ENCODE results near the gene OR2T35.

The OR2T35 gene

GRCh38 chr1:248597589-248597988, 47.5 kb downstream of the OR2T35 start, which contains the start of gene OR2T10:
Gene OR2T10, minus strand, starts transcription at chr1:248597700. Its CDS starts 3,932 bp downstream, at chr1:248593768.
- Mint-ChIP-seq H3K36me3 (ENCODE audit: low read depth) (no peaks in the 10 kb centered on the region), H3K4me1 (no peaks in the 10 kb centered on the region), H3K9me3 (peaks cover 42% of the 10 kb centered on the region), H3K4me3 (no peak within 1 kb of the TSS), H3K27ac (no peak within 1 kb of the TSS), H3K27me3 (ENCODE audit: low read depth) (no peaks in the 10 kb centered on the region)
- TF ChIP-seq, protein P1, sequence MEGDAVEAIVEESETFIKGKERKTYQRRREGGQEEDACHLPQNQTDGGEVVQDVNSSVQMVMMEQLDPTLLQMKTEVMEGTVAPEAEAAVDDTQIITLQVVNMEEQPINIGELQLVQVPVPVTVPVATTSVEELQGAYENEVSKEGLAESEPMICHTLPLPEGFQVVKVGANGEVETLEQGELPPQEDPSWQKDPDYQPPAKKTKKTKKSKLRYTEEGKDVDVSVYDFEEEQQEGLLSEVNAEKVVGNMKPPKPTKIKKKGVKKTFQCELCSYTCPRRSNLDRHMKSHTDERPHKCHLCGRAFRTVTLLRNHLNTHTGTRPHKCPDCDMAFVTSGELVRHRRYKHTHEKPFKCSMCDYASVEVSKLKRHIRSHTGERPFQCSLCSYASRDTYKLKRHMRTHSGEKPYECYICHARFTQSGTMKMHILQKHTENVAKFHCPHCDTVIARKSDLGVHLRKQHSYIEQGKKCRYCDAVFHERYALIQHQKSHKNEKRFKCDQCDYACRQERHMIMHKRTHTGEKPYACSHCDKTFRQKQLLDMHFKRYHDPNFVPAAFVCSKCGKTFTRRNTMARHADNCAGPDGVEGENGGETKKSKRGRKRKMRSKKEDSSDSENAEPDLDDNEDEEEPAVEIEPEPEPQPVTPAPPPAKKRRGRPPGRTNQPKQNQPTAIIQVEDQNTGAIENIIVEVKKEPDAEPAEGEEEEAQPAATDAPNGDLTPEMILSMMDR (IDR thresholded peaks at IDR 0.05; ENCODE audit: unreplicated experiment in 3 of 3): no peak

GRCh38 chr1:248596615-248597014, 48.5 kb downstream of the OR2T35 start:
- Mint-ChIP-seq H3K27ac (no peak overlapping the region), H3K27me3 (ENCODE audit: low read depth) (no peaks in the 10 kb centered on the region), H3K9me3 (peaks cover 38% of the 10 kb centered on the region), H3K36me3 (ENCODE audit: low read depth) (no peaks in the 10 kb centered on the region), H3K4me1 (no peaks in the 10 kb centered on the region), H3K4me3 (no peak overlapping the region)
- TF ChIP-seq, protein P1 (IDR thresholded peaks at IDR 0.05; ENCODE audit: unreplicated experiment in 3 of 3): no peak

GRCh38 chr1:248593226-248593625, 51.9 kb downstream of the OR2T35 start:
- Mint-ChIP-seq H3K9me3 (peaks cover 41% of the 10 kb centered on the region), H3K27me3 (ENCODE audit: low read depth) (no peaks in the 10 kb centered on the region), H3K27ac (no peak overlapping the region), H3K36me3 (ENCODE audit: low read depth) (no peaks in the 10 kb centered on the region), H3K4me1 (no peaks in the 10 kb centered on the region), H3K4me3 (no peak overlapping the region)
- TF ChIP-seq, protein P1 (IDR thresholded peaks at IDR 0.05; ENCODE audit: unreplicated experiment in 3 of 3): no peak

DNA sequence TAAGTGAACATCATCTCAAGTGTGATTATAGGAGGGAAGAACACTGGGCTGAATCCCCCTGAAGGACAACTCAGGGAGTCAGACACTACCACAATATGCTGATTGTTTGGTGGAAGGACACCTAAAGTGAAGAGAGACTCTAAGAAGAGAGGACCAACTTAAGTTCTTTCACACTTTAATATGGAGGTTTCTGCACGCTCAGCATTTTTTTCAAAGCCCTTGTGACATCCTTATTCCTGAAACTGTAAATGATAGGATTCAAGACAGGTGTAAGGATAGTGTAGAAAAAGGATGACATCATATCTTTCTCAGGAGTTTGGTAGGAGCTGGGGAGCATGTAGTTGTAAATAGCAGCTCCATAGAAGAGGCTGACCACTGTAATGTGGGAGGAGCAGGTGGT, 52.4 kb downstream of the OR2T35 start:
- TF ChIP-seq, protein P1 (IDR thresholded peaks at IDR 0.05; ENCODE audit: unreplicated experiment in 3 of 3): no peak
- H3K36me3 Mint-ChIP-seq (ENCODE audit: low read depth): no peaks in the 10 kb centered on the region
- H3K4me1 Mint-ChIP-seq: no peaks in the 10 kb centered on the region
- H3K27me3 Mint-ChIP-seq (ENCODE audit: low read depth): no peaks in the 10 kb centered on the region
- no peak overlapping the region for H3K4me3 Mint-ChIP-seq
- no peak overlapping the region for H3K27ac Mint-ChIP-seq
- H3K9me3 Mint-ChIP-seq: peaks cover 45% of the 10 kb centered on the region

- H3K36me3 Mint-ChIP-seq (ENCODE audit: low read depth): no peaks in the 10 kb centered on the region
- no peak overlapping the region for H3K27ac Mint-ChIP-seq
- TF ChIP-seq, protein P1 (IDR thresholded peaks at IDR 0.05; ENCODE audit: unreplicated experiment in 3 of 3): no peak
- H3K9me3 Mint-ChIP-seq: peaks cover 41% of the 10 kb centered on the region
- H3K4me3 Mint-ChIP-seq: no peak overlapping the region
- no peaks in the 10 kb centered on the region for H3K27me3 Mint-ChIP-seq (ENCODE audit: low read depth)
- H3K4me1 Mint-ChIP-seq: no peaks in the 10 kb centered on the region
Measured at GRCh38 chr1:248590055-248590454, 55.0 kb downstream of the OR2T35 start.

DNA sequence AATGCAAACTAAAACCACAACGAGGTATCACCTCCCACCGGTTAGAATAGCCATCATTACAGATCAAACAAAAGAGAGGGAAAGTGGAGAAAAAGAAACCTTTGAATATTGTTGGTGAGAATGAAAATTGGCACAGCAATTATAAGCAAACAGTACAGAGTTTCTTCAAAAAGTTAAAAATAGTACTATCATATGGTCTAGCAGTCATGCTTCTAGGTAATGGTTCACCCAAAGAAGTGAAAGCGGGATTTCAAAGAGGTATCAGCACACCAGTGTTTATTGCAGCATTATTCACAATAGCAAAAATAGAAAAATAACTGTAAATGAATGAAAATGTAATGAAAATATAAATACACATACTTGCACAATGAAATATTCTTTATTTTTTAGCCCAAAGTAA, 55.7 kb downstream of the OR2T35 start:
- H3K27me3 Mint-ChIP-seq (ENCODE audit: low read depth): no peaks in the 10 kb centered on the region
- H3K4me3 Mint-ChIP-seq: no peak overlapping the region
- H3K36me3 Mint-ChIP-seq (ENCODE audit: low read depth): no peaks in the 10 kb centered on the region
- no peaks in the 10 kb centered on the region for H3K4me1 Mint-ChIP-seq
- TF ChIP-seq, protein P1 (IDR thresholded peaks at IDR 0.05; ENCODE audit: unreplicated experiment in 3 of 3): no peak
- H3K9me3 Mint-ChIP-seq: peaks cover 41% of the 10 kb centered on the region
- no peak overlapping the region for H3K27ac Mint-ChIP-seq

Data from nephron (organoid).